T-cell (primary cell): ENCODE results near the gene SEMA3C. TPM values are rescaled to one million over a fixed set of nuclear protein-coding genes. Genes with fewer than 3 reads are reported as not detected.

Experiments used
- ATAC-seq, 4 experiments: fragments of 200-7000 bp in 3 of 4; fragments of 150-1000 bp in 1 of 4; cut with Tn5 transposase; replicated peaks in 1 of 4; 1 replicate in 3 of 4; 2 replicates in 1 of 4; pipeline ENCODE4 v1.10.0; 2021; ENCODE audit warnings: moderate library complexity in 3 of 4, mild to moderate bottlenecking in 2 of 4, moderate number of reproducible peaks in 1 of 4
- CTCF ChIA-PET, 2 donors: fragments of 300-600 bp; sonication (Branson Sonifier 250); formaldehyde crosslinking; loops; one replicate each; lab custom pipeline; 2022; ENCODE audit warnings: antibody characterized with exemption in 2 of 2; lab: Charles Lee
- POLR2A ChIA-PET, 2 donors: fragments of 300-600 bp; sonication (Branson Sonifier 250); formaldehyde crosslinking; loops; one replicate each; lab custom pipeline; 2022; ENCODE audit warnings: antibody characterized with exemption in 2 of 2; lab: Charles Lee
- DNase-seq, 35 experiments: peaks; one replicate each; pipeline versions ENCODE4 v3.0.0 to v3.0.0-alpha.2; 2013 to 2023
- H3K27ac ChIP-seq: one replicate; pipeline ENCODE4 v1.5.1; 2013; ENCODE audit warnings: low read length
- H3K27me3 ChIP-seq, 2 experiments: replicated peaks in 1 of 2; 1 replicate in 1 of 2; 2 replicates in 1 of 2; pipeline versions ENCODE4 v1.6.1 to v1.7.0; 2013; ENCODE audit warnings: low read length in 1 of 2, mixed read lengths in 1 of 2; ENCODE audit not compliant: control insufficient read depth in 2 of 2, insufficient read depth in 2 of 2; ENCODE audit errors: extremely low read depth in 1 of 2
- H3K36me3 ChIP-seq, 2 donors: 1 replicate in 1 of 2; 2 replicates in 1 of 2; pipeline versions ENCODE4 v1.6.1 to v1.7.0; 2013; ENCODE audit warnings: low read length in 1 of 2; ENCODE audit not compliant: control insufficient read depth in 2 of 2, insufficient read depth in 1 of 2; ENCODE audit errors: extremely low read depth in 1 of 2
- H3K4me1 ChIP-seq, 2 experiments: 1 replicate in 1 of 2; 2 replicates in 1 of 2; pipeline versions ENCODE4 v1.6.1 to v1.7.0; 2013; ENCODE audit warnings: low read length in 2 of 2, mixed read lengths in 1 of 2; ENCODE audit not compliant: insufficient read depth in 2 of 2, control insufficient read depth in 1 of 2; ENCODE audit errors: extremely low read depth in 1 of 2
- H3K4me3 ChIP-seq, 2 donors: 1 replicate in 1 of 2; 2 replicates in 1 of 2; pipeline versions ENCODE4 v1.5.1 to v1.7.0; 2013; ENCODE audit warnings: mild to moderate bottlenecking in 2 of 2, low read length in 1 of 2, moderate library complexity in 1 of 2; ENCODE audit not compliant: control insufficient read depth in 1 of 2; ENCODE audit errors: extremely low read depth in 1 of 2
- H3K9me3 ChIP-seq: 2 replicates; pipeline ENCODE4 v1.7.0; 2013
- H3K27ac Mint-ChIP-seq, 2 donors: one replicate each; pipeline ENCODE4 v1.8.0; 2020 to 2021; ENCODE audit warnings: mild to moderate bottlenecking in 2 of 2, mixed read lengths in 2 of 2
- H3K27me3 Mint-ChIP-seq, 2 donors: one replicate each; pipeline ENCODE4 v1.8.0; 2021 to 2022; ENCODE audit warnings: mixed read lengths in 2 of 2
- H3K36me3 Mint-ChIP-seq: one replicate; pipeline ENCODE4 v1.8.0; 2021; ENCODE audit warnings: mixed read lengths
- H3K4me1 Mint-ChIP-seq, 3 donors: one replicate each; pipeline ENCODE4 v1.8.0; 2020 to 2022; ENCODE audit warnings: mixed read lengths in 3 of 3, mild to moderate bottlenecking in 1 of 3
- H3K4me3 Mint-ChIP-seq, 3 donors: one replicate each; pipeline ENCODE4 v1.8.0; 2020 to 2022; ENCODE audit warnings: mild to moderate bottlenecking in 3 of 3, mixed read lengths in 3 of 3, moderate library complexity in 3 of 3
- H3K9me3 Mint-ChIP-seq, 3 donors: one replicate each; pipeline ENCODE4 v1.8.0; 2020 to 2022; ENCODE audit warnings: mixed read lengths in 3 of 3
- WGBS: methylation state at CpG from one replicate; pipeline ENCODE4 v1.1.5; 2013; ENCODE audit warnings: missing lambda C conversion rate; ENCODE audit not compliant: insufficient coverage; 5-methylcytosine and 5-hydroxymethylcytosine counted together
- total RNA-seq, 35 experiments: library from RNA in 6 of 35; stranded (reverse) in 6 of 35; fragments of 120-200 nt in 1 of 35; gene quantifications; one replicate each; pipeline versions ENCODE4 v1.2.1 to v1.2.4 and lab custom pipeline; 2013 to 2026

Gene SEMA3C
- total RNA-seq, 5 donors from 2014 or later (not counting 1 experiment from before 2014, with no cell fraction given) = 0.10 to 1.2 (median 0.23) TPM

DNA sequence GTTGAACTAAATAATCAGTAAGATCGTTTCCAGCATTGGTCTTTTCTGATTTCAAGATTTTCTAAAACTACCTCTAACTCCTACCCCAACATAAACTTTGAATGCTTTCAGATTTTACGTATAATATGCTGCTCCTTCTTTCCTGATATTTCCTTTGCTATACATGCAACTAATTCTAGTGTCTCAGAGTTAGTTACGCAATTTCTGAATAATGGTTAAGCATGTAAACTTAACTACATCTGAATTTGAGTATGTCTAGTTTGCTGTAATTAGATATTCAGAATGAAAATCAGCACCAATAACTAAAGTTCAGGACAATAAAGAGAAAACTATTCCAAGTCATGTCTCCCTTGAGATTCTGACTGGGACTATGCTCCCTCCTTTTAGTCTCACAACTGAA, 71.0 kb downstream of the SEMA3C start:
- no peak overlapping the region for H3K4me3 Mint-ChIP-seq
- H3K9me3 Mint-ChIP-seq = peaks cover 5 to 26% (median 6%) of the 10 kb centered on the region in 3 donors
- no CpG with 5 or more reads among the region's 3 CpGs for WGBS
- Histone ChIP-seq H3K4me1 (no peaks in the 10 kb centered on the region), H3K36me3 (no peaks in the 10 kb centered on the region), H3K27me3 (no peaks in the 10 kb centered on the region), H3K9me3 (no peaks in the 10 kb centered on the region), H3K4me3 (no peak overlapping the region), H3K27ac (no peak overlapping the region)
- ChIA-PET CTCF (no interaction called here), POLR2A (no interaction called here)
- H3K27me3 Mint-ChIP-seq = no peaks in the 10 kb centered on the region
- no peak for DNase-seq
- H3K36me3 Mint-ChIP-seq = no peaks in the 10 kb centered on the region
- no peak overlapping the region for H3K27ac Mint-ChIP-seq
- no peaks in the 10 kb centered on the region for H3K4me1 Mint-ChIP-seq
- ATAC-seq = no peak

DNA sequence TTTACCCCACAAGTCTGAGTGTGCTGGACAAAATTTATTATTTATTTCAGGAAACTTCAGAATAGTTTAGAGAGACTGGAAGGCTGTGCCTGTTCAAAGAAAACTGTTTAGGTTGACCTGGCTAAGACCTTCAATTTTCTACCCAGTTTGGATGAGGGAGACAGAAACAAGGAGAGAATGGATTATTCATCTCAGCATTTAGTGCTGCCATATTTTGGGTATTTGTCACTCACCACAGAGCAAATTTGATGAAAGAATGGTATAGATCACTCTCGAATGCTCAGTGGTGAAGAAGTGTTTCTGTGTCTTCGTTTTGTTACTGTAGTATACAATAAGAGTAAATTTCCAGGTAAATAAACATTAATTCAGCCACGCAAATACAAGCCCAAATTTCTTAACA, 71.8 kb downstream of the SEMA3C start:
- CTCF ChIA-PET = no interaction called here
- Mint-ChIP-seq H3K4me1 (no peaks in the 10 kb centered on the region), H3K9me3 (peaks cover 1 to 25% (median 5%) of the 10 kb centered on the region in 3 donors), H3K4me3 (no peak overlapping the region), H3K36me3 (no peaks in the 10 kb centered on the region), H3K27me3 (no peaks in the 10 kb centered on the region), H3K27ac (no peak overlapping the region)
- Histone ChIP-seq H3K27ac (no peak overlapping the region), H3K4me3 (no peak overlapping the region), H3K9me3 (no peaks in the 10 kb centered on the region), H3K27me3 (no peaks in the 10 kb centered on the region), H3K36me3 (no peaks in the 10 kb centered on the region), H3K4me1 (no peaks in the 10 kb centered on the region)
- no CpG with 5 or more reads among the region's 3 CpGs for WGBS
- DNase-seq (no peak), ATAC-seq (no peak)
- POLR2A ChIA-PET = no interaction called here

DNA sequence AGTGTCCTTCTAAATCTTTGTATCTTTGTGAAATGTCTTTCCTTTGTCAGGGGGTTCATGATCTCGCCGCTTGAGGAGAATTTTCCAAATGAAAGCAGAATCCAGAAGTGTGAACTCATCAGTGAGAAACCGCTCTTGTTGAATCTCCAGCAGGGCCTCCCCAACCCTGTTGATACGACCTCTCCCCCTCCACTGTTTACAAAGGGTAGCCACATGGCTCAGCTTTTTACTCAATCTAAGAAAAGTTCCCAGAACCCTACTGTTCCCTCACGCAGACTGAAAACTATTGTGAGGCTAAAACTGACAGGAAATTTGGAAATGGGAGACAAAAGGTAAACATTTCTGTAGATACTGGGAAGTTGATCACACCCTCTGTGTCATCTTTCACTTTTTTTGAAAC, 73.9 kb downstream of the SEMA3C start:
- no peak for ATAC-seq
- Histone ChIP-seq H3K27ac (no peak overlapping the region), H3K4me3 (no peak overlapping the region), H3K9me3 (no peaks in the 10 kb centered on the region), H3K4me1 (no peaks in the 10 kb centered on the region), H3K36me3 (no peaks in the 10 kb centered on the region), H3K27me3 (no peaks in the 10 kb centered on the region)
- ChIA-PET CTCF (no interaction called here), POLR2A (no interaction called here)
- Mint-ChIP-seq H3K27me3 (no peaks in the 10 kb centered on the region), H3K27ac (no peak overlapping the region), H3K4me1 (no peaks in the 10 kb centered on the region), H3K4me3 (no peak overlapping the region), H3K9me3 (peaks cover 0 to 22% (median 5%) of the 10 kb centered on the region in 3 donors), H3K36me3 (no peaks in the 10 kb centered on the region)
- WGBS = 86% methylated on average over 2 of the region's 5 CpGs
- DNase-seq = no peak

DNA sequence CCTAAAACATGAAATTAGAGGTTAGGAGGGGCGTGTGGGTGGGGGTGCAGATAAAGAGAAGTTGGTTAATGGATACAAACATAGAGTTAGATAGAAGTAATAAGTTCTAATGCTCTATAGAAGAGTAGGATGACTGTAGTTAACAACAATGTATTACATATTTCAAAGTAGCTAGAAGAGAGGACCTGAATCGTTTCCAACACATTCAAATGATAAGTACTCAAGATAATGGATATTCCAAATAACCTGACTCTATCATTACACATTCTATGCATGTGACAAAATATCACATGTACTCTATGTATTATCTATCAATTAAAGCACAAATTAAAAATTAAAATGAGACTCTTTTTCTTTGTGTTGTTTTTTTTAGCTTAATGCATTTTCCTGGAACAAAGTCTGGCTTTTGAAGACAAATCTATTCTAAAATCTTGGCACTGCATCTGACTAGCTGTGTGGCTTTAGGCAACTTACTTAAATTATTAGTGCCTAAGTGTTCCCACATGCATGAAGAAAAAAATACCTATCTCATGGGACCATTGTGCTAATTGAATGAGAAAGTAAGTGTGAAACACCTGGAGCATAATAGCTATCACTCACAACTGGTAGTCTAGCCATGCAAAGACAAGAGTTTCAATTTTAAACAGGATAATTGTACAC, 75.7 kb downstream of the SEMA3C start:
- no peaks in the 10 kb centered on the region for H3K4me1 ChIP-seq
- Mint-ChIP-seq H3K36me3 (no peaks in the 10 kb centered on the region), H3K27ac (no peak overlapping the region), H3K9me3 (peaks cover 0 to 30% (median 5%) of the 10 kb centered on the region in 3 donors), H3K4me1 (no peaks in the 10 kb centered on the region), H3K27me3 (no peaks in the 10 kb centered on the region), H3K4me3 (no peak overlapping the region)
- DNase-seq = no peak
- H3K36me3 ChIP-seq = no peaks in the 10 kb centered on the region
- H3K27ac ChIP-seq = no peak overlapping the region
- no CpG with 5 or more reads among the region's 2 CpGs for WGBS
- ChIA-PET CTCF (no interaction called here), POLR2A (interaction anchor here in 1 of 2 donors (0.7 kb wide), 1 partner anchor 8 kb away, joined by 3 read pairs; no protein-coding TSS in a partner anchor)
- no peak for ATAC-seq
- no peaks in the 10 kb centered on the region for H3K9me3 ChIP-seq
- no peak overlapping the region for H3K4me3 ChIP-seq
- no peaks in the 10 kb centered on the region for H3K27me3 ChIP-seq

- Mint-ChIP-seq H3K4me3 (no peak overlapping the region), H3K27me3 (no peaks in the 10 kb centered on the region), H3K4me1 (no peaks in the 10 kb centered on the region), H3K27ac (no peak overlapping the region), H3K9me3 (peaks cover 0 to 31% (median 5%) of the 10 kb centered on the region in 3 donors), H3K36me3 (no peaks in the 10 kb centered on the region)
- H3K4me3 ChIP-seq = no peak overlapping the region
- no peaks in the 10 kb centered on the region for H3K4me1 ChIP-seq
- no peak for ATAC-seq
- POLR2A ChIA-PET = interaction anchor here in 1 of 2 donors (0.7 kb wide), 1 partner anchor 9 kb away, joined by 3 read pairs; no protein-coding TSS in a partner anchor
- no peaks in the 10 kb centered on the region for H3K27me3 ChIP-seq
- DNase-seq = no peak
- WGBS = 94% methylated on average over 2 of the region's 4 CpGs
- CTCF ChIA-PET = no interaction called here
- no peaks in the 10 kb centered on the region for H3K9me3 ChIP-seq
- H3K36me3 ChIP-seq = no peaks in the 10 kb centered on the region
- H3K27ac ChIP-seq = no peak overlapping the region
Measured at GRCh38 chr7:80842022-80842790, 76.6 kb downstream of the SEMA3C start.

DNA sequence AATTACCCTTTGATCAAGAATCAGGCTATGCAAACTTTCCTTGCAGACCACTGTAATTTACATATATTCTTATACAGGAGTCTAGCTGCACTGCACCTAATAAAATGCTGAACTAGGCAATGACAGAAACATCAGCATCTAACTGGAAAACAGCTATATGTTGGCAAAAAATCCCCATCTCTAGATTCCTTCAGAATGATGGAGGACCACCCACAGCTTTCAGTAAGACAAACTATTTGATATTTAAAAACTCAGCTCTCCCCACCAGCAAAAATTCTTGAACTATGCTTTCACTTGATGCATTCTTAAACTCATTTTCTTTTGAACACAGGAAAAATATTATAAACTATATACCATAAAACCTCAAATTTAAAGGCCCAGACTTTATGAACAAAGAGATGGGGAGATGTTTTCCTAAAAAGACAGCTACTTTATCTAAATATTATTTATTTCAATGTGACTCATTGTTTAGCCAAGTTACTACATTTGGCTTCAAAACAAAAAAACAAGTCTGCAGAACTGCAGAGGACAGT, 77.4 kb downstream of the SEMA3C start:
- Mint-ChIP-seq H3K27ac (no peak overlapping the region), H3K4me3 (no peak overlapping the region), H3K4me1 (no peaks in the 10 kb centered on the region), H3K36me3 (no peaks in the 10 kb centered on the region), H3K9me3 (peaks cover 0 to 27% (median 5%) of the 10 kb centered on the region in 3 donors), H3K27me3 (no peaks in the 10 kb centered on the region)
- no peaks in the 10 kb centered on the region for H3K36me3 ChIP-seq
- no peak overlapping the region for H3K27ac ChIP-seq
- ChIA-PET POLR2A (no interaction called here), CTCF (no interaction called here)
- H3K27me3 ChIP-seq = no peaks in the 10 kb centered on the region
- DNase-seq = no peak
- no peak for ATAC-seq
- no peaks in the 10 kb centered on the region for H3K4me1 ChIP-seq
- no peak overlapping the region for H3K4me3 ChIP-seq
- no peaks in the 10 kb centered on the region for H3K9me3 ChIP-seq
